Measurements from ENCODE around the gene PXMP4. TPM values are rescaled to one million over a fixed set of nuclear protein-coding genes. Genes with fewer than 3 reads are reported as not detected.

Gene PXMP4
- total and polyA plus RNA-seq, 2 of the 4 experiments (the other 2 are of a cell fraction) = 3.6 to 7.1 TPM

GRCh38 chr20:33766686-33767085 is 46.6 kb upstream of the PXMP4 start:
- Histone ChIP-seq H4K20me1 (ENCODE audit: insufficient read depth, low read length) (no peaks in the 10 kb centered on the region), H3K27me3 (ENCODE audit: control insufficient read depth, insufficient read depth, low read length) (no peaks in the 10 kb centered on the region), H3K79me1 (ENCODE audit: low read depth in 1 of 2, low read length in 2 of 2) (no peaks in the 10 kb centered on the region), H3K9me1 (ENCODE audit: insufficient read depth, low read length) (peaks cover 6% of the 10 kb centered on the region; the same call in 1 of the 2 replicates), H3K36me3 (ENCODE audit: control insufficient read depth, insufficient read depth, low read length) (peaks cover 10% of the 10 kb centered on the region; the same call in 1 of the 2 replicates), H4K8ac (ENCODE audit: low read depth in 2 of 2, low read length in 2 of 2) (no peak overlapping the region), H3K23ac (ENCODE audit: low read depth, low read length) (no peak overlapping the region), H3K14ac (replicated peaks; ENCODE audit: low read depth, low read length) (no peak overlapping the region), H3K27ac (ENCODE audit: insufficient read depth, low read length) (no peak overlapping the region), H3K4ac (ENCODE audit: low read depth, low read length) (no peak overlapping the region), H2BK15ac (ENCODE audit: low read depth, low read length) (no peak overlapping the region), H2BK5ac (ENCODE audit: low read depth, low read length, poor library complexity, severe bottlenecking) (no peak overlapping the region), H3K9ac (ENCODE audit: low read depth, low read length) (no peak overlapping the region), H2AFZ (replicated peaks; ENCODE audit: low read length, poor library complexity) (no peak overlapping the region), H2AK5ac (ENCODE audit: low read depth, low read length) (no peak overlapping the region), H4K5ac (ENCODE audit: low read depth, low read length) (no peak overlapping the region), H2AK9ac (replicated peaks; ENCODE audit: low read depth, low read length, poor library complexity) (no peak overlapping the region), H3K4me1 (ENCODE audit: control insufficient read depth, insufficient read depth, low read length) (no peaks in the 10 kb centered on the region), H3K4me2 (ENCODE audit: low read depth, low read length) (no peak overlapping the region), H3K4me3 (ENCODE audit: insufficient read depth, low read depth, low read length) (no peak overlapping the region), H3K9me3 (ENCODE audit: control insufficient read depth, insufficient read depth, low read length) (no peaks in the 10 kb centered on the region), H2BK20ac (ENCODE audit: low read depth, low read length) (no peak overlapping the region), H4K91ac (ENCODE audit: insufficient read depth, low read depth, low read length) (no peak overlapping the region), H3K56ac (ENCODE audit: extremely low read depth, insufficient read depth, low read length) (no peak overlapping the region), H3K18ac (ENCODE audit: low read depth, low read length) (no peak overlapping the region), H2BK120ac (ENCODE audit: low read depth, low read length) (no peak overlapping the region)
- ATAC-seq (ENCODE audit: low read depth) = no peak
- CTCF ChIA-PET = no interaction called here
- intact Hi-C loops (cut with micrococcal nuclease) (no loop called here), in situ Hi-C loops (cut with MboI; ENCODE audit: low sequenced_read_pairs) (no loop called here), dilution Hi-C loops (cut with HindIII; ENCODE audit: low sequenced_read_pairs, unreplicated experiment) (no loop called here)
- POLR2A ChIA-PET (ENCODE audit: unreplicated experiment) = no interaction called here
- TF ChIP-seq ELK1 (IDR thresholded peaks at IDR 0.05; ENCODE audit: borderline replicate concordance, low read depth, low read length) (no peak), CHD1 (IDR thresholded peaks at IDR 0.05; ENCODE audit: low read depth, low read length) (no peak), NFE2L2 (IDR thresholded peaks at IDR 0.05; ENCODE audit: low read depth, low read length) (no peak), RFX5 (IDR thresholded peaks at IDR 0.05; ENCODE audit: low read depth, low read length) (no peak), POLR2A (IDR thresholded peaks at IDR 0.05; ENCODE audit: low read depth, low read length) (no peak), RCOR1 (IDR thresholded peaks at IDR 0.05; ENCODE audit: insufficient replicate concordance, low read length) (no peak), SMC3 (IDR thresholded peaks at IDR 0.05; ENCODE audit: low read depth, low read length) (no peak), USF2 (IDR thresholded peaks at IDR 0.05; ENCODE audit: low read depth, low read length) (no peak), BHLHE40 (IDR thresholded peaks at IDR 0.05; ENCODE audit: low read depth, low read length) (no peak), FOS (IDR thresholded peaks at IDR 0.05; ENCODE audit: low read depth, low read length) (no peak), MAFK (IDR thresholded peaks at IDR 0.05; ENCODE audit: low read depth, low read length) (no peak), RAD21 (IDR thresholded peaks at IDR 0.05; ENCODE audit: low read length) (no peak), CEBPB (IDR thresholded peaks at IDR 0.05; ENCODE audit: low read depth, low read length) (no peak), MAZ (IDR thresholded peaks at IDR 0.05; ENCODE audit: borderline replicate concordance, low read depth, low read length) (no peak), MXI1 (IDR thresholded peaks at IDR 0.05; ENCODE audit: borderline replicate concordance, low read depth, low read length) (no peak), CTCF (conservative IDR thresholded peaks at IDR 0.05; ENCODE audit: low read depth, low read length) (no peak)
- no peak for DNase-seq
- BruUV-seq (replicated peaks) = no TSS peak
- WGBS, 2 experiments (ENCODE audit: extremely low coverage in 2 of 2, insufficient read length in 1 of 2) = 74% methylated on average over 3 of the region's 9 CpGs; no CpG with 5 or more reads in 1 of the 2 experiments
